ENCODE data around the gene JMJD7.

JMJD7 gene

DNA sequence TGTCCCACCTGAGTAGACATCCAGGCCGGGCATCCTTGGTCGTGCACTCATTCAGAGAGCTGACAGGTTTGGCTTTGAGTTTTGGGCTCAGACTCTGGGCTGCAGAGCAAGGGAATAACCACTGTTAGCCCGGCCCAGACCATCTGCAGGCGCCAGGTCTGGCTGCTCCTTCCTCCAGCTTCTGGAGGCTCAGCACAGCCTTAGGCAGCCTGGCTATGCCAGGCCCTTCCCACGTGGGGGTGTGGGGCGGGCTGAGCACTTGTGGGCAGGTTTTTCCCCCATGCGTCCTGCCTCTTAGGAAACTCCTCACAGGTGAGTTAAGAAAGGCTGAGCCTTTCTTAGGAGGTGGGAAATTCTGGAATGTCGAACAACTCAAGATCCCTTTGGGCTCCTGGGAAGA, 22.0 kb downstream of the JMJD7 start:
- no peak overlapping the region for H3K4me3 ChIP-seq (ENCODE audit: low read length)
- no peak for TF ChIP-seq CTCF (conservative IDR thresholded peaks at IDR 0.05; ENCODE audit: low read length)
- DNase-seq (ENCODE audit: low read depth): no peak

DNA sequence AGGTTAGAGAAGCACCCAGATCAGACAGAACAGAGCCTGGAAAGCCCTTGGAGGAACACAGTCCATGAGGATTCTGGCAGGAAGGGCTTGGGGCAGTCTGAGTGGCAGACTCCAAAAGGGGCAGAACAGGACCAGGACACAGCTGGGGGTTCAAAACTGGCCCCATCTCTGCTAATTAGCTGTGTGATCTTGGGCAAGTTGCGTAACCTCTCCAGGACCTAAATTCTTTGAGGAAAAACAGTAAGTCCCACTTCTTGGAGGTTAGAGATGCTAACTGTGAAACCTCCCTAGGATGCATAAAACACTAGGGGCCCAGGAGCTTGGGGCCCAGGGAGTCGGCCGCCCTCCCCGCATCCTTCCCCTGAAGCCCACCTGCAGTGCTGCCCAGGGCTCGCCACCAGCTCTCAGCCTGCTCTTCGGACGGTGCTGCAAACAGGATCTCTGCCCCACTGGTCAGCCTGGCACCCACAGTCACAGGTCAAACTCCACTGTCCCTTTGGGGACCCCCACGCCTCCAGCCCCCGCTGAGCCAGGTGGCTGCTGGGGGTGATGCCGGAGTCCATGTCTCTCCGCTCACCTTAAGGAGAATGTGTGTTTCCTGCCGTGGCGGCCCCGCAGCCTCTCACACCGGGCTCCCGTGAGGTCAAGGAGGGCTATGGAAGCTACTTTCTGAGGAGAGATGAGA, 22.7 kb downstream of the JMJD7 start:
- no peak for TF ChIP-seq CTCF (conservative IDR thresholded peaks at IDR 0.05; ENCODE audit: low read length)
- DNase-seq (ENCODE audit: low read depth): no peak
- H3K4me3 ChIP-seq (ENCODE audit: low read length): no peak overlapping the region

DNA sequence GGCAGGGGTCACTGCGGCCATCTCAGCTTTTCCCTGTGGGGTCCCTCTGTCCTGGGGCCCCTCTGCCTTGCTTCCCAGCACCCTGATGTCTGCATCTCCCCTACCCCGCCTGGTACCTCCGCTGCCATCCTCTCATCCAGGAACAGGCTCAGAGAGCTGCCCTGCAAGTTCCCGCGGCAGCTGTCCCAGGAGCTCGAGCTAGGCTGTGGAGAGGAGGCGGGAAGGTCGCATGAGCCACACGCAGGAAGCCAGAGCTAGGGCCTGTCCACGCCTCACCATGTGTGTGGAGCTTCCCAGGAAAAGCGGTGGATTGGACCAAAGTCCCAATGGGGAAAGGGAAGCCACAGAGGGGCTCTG, 23.3 kb downstream of the JMJD7 start:
- no peak overlapping the region for H3K4me3 ChIP-seq (ENCODE audit: low read length)
- TF ChIP-seq CTCF (conservative IDR thresholded peaks at IDR 0.05; ENCODE audit: low read length): no peak
- DNase-seq (ENCODE audit: low read depth): no peak

DNA sequence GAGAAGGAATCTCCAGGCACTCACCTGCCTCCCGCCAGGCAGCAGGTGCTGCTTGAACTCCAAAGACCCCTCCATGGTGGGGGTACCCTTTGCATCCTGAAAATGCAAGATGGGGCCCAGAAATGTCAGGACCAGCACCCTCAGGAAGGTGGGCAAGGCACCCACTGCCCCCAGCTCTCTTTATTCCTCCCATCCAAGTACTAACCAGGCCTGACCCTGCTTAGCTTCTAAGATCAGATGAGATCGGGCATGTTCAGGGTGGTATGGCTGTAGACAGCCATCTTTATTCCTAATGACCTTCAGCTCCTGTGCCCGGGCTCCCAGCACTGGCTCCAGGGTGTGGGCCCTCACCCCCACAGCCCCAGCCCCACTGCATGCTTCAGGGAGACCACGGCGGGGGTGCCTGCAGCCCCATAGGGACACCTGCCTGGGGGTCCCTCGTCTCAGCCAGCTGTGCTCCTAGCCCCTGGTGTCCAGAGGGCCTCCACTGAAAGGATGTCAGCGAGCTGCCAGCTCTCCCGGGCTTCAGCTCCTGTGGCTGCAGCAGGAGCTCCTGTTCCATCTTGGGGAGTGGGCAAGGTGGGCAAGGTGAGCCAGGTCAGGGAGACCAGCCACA, 24.0 kb downstream of the JMJD7 start:
- no peak overlapping the region for H3K4me3 ChIP-seq (ENCODE audit: low read length)
- TF ChIP-seq CTCF (conservative IDR thresholded peaks at IDR 0.05; ENCODE audit: low read length): no peak
- DNase-seq (ENCODE audit: low read depth): no peak

- no peak for DNase-seq (ENCODE audit: low read depth)
- TF ChIP-seq CTCF (conservative IDR thresholded peaks at IDR 0.05; ENCODE audit: low read length): no peak
- no peak overlapping the region for H3K4me3 ChIP-seq (ENCODE audit: low read length)
Observed at GRCh38 chr15:41852736-41853590, 25.1 kb downstream of the JMJD7 start.

DNA sequence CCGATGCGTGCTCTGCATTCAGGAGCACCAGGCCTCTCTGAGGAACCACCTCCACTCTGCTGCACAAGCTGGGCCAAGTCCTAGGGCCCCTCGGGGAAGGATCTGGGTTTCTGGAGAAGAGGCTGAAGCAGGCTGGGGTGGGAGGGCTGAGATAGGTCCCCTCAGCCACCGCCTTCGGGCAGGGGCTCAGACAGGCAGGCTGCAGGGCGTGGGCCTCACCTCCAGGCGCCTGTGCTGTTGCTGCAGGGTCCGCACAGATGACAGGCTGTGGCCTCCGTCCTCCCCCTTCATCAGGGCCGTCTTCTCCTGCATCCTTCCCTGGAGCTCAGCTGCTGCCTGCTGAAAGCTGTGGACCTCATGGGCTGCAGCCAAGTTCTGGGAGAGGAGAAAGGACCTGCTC, 25.9 kb downstream of the JMJD7 start:
- no peak for TF ChIP-seq CTCF (conservative IDR thresholded peaks at IDR 0.05; ENCODE audit: low read length)
- no peak for DNase-seq (ENCODE audit: low read depth)
- no peak overlapping the region for H3K4me3 ChIP-seq (ENCODE audit: low read length)

Data from AG10803 (cell line).